Head of caudate nucleus (tissue), 42 donors: ENCODE results near the gene IFNL4.
A peak's percentile ranks its signal among the peaks of the same experiment; 100 is the strongest.
"Not testable (repeated sequence)": the region's sequence is repeated elsewhere in the genome, so short reads cannot be mapped to it uniquely, and the experiment has no call there.

Experiments used
- DNase-seq, 42 donors: peaks; one replicate each; pipeline versions ENCODE4 v3.0.0 to v3.0.0-alpha.2; 2020 to 2021; ENCODE audit warnings: mixed read lengths in 7 of 42
- intact Hi-C: fragments of 100-400 bp; cut with DNase I; formaldehyde crosslinking; loops from one replicate; pipeline ENCODE4 v1.15.0; 2022

The IFNL4 gene

DNA sequence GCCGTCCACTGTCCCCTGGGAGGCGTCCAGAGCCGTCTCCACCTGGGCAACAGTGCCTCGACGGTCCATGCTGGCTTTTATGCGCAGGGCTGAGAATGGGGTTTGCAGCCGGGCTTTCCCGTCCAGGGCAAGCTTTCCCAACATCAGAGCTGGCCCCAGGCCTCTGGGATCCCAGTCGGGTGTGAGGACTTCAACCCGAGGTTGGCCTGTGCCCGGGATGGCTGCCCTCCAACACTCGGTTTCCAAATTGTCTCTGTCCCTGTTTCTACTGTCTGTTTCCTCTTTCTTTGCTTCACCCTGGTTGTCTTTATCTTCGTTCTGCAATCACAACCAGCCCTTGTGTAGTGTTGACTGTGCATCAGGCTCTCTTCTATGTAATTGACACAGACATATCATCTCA lies at the start of gene IFNL4:
TSS of gene IFNL4 (minus strand) at position 51 of the 400 bp plus-strand sequence.
- intact Hi-C loops = no loop called here
- DNase-seq = no peak

- no peak for DNase-seq
Measured at GRCh38 chr19:39297931-39298634, 49.4 kb upstream of the IFNL4 start.

DNA sequence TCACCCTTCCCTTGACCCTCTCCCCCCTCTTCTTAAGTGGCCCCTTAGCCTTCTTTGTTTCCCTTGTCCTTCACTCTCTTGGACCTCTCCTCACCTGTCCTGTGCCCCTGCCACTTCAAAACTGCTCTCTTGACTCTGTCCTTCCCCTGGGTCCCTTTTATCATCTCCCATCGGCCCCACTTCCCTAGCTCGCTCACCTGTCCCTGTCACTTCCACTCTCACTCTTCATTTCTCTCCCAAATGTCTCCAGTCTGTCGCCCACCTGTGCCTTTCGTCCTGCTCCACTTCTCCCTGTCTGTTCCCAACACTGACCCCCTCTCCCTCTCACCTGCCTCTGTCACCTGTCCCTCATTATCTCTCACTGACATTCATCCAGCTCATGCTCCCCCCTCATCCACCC lies 48.2 kb upstream of the IFNL4 start:
- intact Hi-C loops = no loop called here
- no peak for DNase-seq

More at GRCh38 chr19:39297931-39298634, 49.4 kb upstream of the IFNL4 start:
- intact Hi-C loops = no loop called here

GRCh38 chr19:39296055-39296645 lies 47.5 kb upstream of the IFNL4 start, which contains the start of gene IFNL1:
TSS of gene IFNL1 (plus strand) at chr19:39296407. CDS start at chr19:39296422, 15 bp downstream.
- intact Hi-C loops = no loop called here
- peak in 41 of 42 donors; percentile 26 to 87 (median 61) for DNase-seq

- DNase-seq = no peak
- intact Hi-C loops = no loop called here
Measured at GRCh38 chr19:39293394-39293793, 44.7 kb upstream of the IFNL4 start.

DNA sequence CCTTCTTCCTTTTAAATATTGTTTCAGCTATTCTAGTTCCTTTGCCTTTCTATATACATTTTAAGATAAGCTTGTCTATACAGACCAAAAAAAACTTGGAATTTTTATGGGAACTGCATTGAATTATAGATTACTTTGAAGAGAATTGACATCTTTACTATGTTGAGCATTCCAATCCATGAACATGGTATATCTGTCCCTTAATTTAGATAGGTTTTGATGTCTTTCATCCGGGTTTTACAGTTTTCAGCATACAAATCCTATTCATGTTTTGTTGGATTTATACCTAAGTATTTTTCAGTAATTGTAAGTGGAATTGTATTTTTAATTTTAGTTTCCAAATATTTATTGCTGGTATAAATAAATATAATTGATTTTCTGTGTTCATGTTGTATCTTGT lies 35.4 kb upstream of the IFNL4 start:
- no peak for DNase-seq
- intact Hi-C loops = no loop called here

DNA sequence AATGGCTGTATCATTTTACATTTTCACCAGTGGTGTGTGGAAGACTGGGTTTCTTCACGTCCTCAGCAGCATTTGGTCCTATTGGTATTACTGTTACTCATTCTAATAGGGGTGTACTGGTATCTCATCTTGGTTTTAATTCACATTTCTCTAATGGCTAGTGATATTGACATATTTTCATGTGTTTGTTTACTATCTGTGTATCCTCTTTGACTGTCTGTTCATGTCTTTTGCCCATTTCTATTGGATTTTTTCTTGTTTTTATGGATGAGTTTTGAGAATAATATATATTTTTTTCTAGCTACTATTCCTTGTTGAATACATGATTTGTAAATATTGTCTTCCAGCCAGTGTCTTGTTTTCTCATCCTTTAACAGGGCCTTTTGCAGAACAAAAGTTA lies 33.4 kb upstream of the IFNL4 start:
- intact Hi-C loops = no loop called here
- DNase-seq = no peak

- no peak for DNase-seq
- intact Hi-C loops = no loop called here
Measured at GRCh38 chr19:39277598-39277997, 28.9 kb upstream of the IFNL4 start.

DNA sequence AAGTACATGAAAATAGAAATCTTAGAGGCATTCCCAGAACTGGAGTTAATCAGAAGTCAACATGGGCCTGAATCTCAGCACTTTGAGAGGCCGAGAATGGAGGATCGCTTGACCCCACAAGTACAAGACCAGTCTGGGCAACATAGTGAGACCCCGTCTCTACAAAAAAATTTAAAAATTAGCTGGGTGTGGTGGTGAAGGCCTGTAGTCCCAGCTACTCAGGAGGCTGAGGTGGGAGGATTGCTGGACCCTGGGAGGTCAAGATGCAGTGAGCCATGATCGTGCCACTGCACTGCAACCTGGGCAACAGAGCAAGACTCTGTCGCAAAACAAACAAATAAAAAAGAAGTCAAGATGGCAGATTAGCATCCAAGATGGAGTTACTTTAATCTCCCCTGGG lies 28.1 kb upstream of the IFNL4 start:
- intact Hi-C loops = no loop called here
- DNase-seq = no peak

DNA sequence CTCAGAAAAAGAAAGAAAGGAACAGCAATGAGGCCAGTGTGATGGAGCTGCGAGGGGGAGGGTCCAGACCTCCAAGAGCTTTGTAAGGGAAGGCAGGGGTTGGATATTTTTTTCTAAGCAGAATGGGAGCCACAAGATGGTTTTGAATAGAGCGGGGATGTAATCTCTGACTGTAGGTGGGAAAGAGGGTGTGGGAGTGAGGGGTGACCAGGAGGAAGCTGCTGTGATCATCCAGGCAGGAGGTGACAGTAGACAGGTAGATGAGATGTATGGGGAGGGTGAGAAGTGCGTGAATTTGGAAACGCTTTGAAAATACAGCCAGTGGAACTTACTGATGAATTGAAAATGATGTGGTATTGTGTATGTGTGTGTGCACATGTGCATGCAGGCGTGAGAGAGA lies 26.9 kb upstream of the IFNL4 start:
- intact Hi-C loops = no loop called here
- no peak for DNase-seq

GRCh38 chr19:39273859-39274258 lies 25.2 kb upstream of the IFNL4 start:
- intact Hi-C loops, DNase-seq: not testable (repeated sequence)

GRCh38 chr19:39270036-39270871 lies 21.6 kb upstream of the IFNL4 start:
- intact Hi-C loops = no loop called here
- DNase-seq = peak in 1 of 42 donors; percentile 7

DNA sequence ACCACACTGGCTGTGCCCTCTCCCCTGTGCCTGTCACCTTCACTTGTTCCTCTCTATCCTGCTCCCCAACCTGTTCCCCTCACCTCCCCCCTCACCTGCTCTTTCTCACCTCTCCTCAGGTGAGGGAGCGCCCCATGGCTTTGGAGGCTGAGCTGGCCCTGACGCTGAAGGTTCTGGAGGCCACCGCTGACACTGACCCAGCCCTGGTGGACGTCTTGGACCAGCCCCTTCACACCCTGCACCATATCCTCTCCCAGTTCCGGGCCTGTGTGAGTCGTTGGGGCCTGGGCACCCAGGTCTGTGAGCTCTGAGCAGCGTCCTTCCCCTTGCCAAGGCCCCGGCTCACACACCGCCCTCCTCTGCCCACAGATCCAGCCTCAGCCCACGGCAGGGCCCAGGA lies 20.7 kb upstream of the IFNL4 start:
- DNase-seq = peak in 1 of 42 donors; percentile 13
- intact Hi-C loops = not testable (repeated sequence)

- peak in 1 of 42 donors; percentile 10 for DNase-seq
- intact Hi-C loops = not testable (repeated sequence)
Measured at GRCh38 chr19:39268531-39269223, 20.0 kb upstream of the IFNL4 start.

DNA sequence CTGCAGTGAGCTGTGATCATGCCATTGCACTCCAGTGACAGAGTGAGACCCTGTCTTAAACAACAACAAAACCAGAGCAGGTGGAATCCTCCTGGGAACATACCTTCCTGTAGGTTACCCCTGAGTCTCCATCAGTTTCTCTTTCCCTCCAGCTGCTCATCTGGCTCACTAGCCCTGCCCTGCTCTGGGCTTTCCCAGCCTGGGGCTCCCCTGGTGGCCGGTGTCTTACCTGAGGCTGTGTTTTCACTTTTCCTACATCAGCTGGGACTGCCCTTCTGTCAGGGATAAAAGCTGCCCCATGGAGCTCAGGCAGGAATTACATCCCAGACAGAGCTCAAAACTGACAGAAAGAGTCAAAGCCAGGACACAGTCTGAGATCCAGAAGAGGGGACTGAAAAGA lies 19.4 kb upstream of the IFNL4 start, which contains the start of gene IFNL2:
TSS of gene IFNL2 (plus strand) at position 312 of the 400 bp plus-strand sequence. CDS start 173 bp downstream, outside the sequence.
- intact Hi-C loops, DNase-seq: not testable (repeated sequence)

GRCh38 chr19:39265321-39265916 lies 16.8 kb upstream of the IFNL4 start:
- DNase-seq = peak in 3 of 42 donors; percentile 23 to 46 (median 28)
- intact Hi-C loops = no loop called here

DNA sequence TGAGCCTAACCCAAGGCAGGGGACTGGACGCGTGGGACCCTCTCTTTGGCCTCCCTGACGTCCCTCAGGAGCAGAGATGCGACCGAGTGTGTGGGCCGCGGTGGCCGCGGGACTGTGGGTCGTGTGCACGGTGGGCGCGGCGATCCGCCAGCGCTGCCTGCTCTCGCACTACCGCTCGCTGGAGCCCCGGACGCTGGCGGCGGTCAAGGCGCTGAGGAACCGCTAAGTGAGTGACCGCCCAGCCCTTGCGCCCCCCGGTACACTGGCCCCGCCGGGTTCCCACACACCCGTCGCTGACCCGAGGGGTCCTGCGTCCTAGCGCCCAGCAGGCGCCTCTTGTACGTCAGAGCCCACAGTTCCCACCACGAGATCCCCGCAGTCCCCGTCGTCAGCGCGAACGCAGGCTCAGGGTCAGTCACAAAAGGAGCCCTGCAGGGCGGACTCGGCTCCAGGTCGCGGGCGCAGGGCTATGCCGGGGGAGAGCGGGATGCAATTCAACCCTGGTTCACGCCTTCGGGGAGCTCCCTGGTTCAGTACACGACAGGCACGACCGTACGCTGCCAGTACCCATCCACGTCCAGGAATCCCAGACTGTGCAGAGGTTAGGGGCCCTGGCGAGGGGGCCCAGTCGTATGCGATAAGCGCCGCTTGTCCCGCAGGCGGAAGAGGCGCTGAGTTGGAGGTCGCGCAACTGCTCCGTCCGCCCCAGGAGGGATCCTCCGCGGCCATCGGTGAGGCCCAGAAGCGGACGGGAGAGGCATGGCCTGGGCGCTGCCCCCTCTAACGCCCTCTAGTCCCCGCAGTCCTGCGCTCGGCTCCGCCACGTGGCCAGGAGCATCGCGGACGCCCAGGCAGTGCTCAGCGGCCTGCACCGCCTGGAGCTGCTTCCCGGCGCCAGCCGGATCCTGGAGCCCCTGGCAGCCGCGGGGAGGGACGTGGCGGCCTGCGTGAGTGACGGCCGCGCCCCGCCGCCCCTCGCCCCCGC lies 15.9 kb upstream of the IFNL4 start:
- intact Hi-C loops = no loop called here
- peak in 2 of 42 donors; percentile 7 to 41 for DNase-seq

DNA sequence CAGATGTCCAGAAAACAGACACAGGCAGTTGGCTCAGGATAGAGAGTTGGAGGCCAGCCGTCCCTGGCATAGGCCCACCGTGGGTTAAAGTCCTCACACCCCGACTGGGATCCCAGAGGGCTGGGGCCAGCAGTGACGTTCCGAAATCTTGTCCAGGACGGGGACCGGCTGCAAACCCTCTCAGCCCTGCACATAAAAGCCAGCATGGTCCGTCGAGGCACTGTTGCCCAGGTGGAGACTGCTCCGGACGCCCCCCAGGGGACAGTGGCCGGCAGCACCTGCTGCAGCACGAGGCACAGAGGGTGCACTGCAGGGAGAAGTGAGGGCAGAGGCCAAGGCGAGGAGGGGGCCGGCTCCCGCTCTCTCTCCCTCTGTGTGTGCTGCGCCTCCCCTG lies 15.3 kb upstream of the IFNL4 start:
- intact Hi-C loops = no loop called here
- DNase-seq = no peak
